ENCODE results near the gene DENND1A.

- TF ChIP-seq ZNF274 (IDR thresholded peaks at IDR 0.05; ENCODE audit: low read depth, low read length) (no peak), YY1 (IDR thresholded peaks at IDR 0.05; ENCODE audit: insufficient read depth, insufficient read length) (no peak), SUZ12 (IDR thresholded peaks at IDR 0.05; ENCODE audit: extremely low read depth, insufficient read depth, insufficient read length) (no peak)
Measured at GRCh38 chr9:123523845-123524244, 406.1 kb downstream of the DENND1A start.

Data from NT2/D1 (cell line).